HCEC 1CT (cell line): Measurements from ENCODE around the gene ZNF827.

Experiments used
- DNase-seq: peaks from one replicate; pipeline ENCODE4 v3.0.0-alpha.2; 2017

The ZNF827 gene

GRCh38 chr4:145938618-145939440, at the start of gene ZNF827:
Gene ZNF827 (minus strand): TSS chr4:145938823. CDS start chr4:145938407, 416 bp downstream.
- DNase-seq = peak; percentile 64

DNA sequence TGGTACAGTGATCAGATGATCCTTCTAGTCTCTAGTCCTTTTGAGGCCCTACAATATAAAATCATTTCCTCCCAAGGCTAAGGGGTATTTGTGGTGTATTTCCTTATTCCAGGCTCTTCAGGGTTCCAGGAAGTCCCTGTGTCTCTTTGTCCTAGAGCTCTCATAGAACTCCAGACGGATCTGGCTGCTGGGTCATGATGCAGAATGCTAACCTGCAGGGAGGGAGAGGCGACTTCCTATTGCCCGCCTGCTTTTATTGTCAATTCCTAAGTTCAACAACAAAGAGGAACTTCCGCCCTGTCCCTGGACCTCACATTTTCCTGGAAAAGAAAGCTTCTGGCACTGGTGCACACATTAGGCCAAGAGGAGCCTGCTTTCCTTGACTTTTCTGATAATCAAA, 45.9 kb upstream of the ZNF827 start:
- no peak for DNase-seq

- no peak for DNase-seq
Observed at GRCh38 chr4:145982791-145983190, 44.2 kb upstream of the ZNF827 start.

- DNase-seq = no peak
Observed at GRCh38 chr4:145979160-145979559, 40.5 kb upstream of the ZNF827 start.

GRCh38 chr4:145976680-145977079, 38.1 kb upstream of the ZNF827 start:
- no peak for DNase-seq

DNA sequence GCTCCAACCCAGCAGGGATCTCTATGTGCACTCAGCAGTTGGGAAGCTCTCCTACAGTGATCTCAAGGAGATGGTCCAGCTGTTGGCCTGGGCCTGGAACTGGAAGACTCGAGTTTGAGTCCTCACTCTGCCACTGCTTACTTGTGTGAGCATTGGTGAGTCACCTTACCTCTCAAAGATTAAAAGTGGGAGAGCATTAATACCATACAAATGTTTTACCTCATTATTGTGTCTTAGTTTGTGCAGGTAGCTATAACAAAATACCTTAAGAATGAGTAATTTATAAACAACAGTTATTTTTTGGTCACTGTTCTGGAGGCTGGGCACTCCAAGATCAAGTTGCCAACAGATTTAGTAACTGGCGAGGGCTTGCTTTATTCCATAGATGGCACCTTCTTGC, 21.4 kb upstream of the ZNF827 start:
- DNase-seq = no peak

GRCh38 chr4:145957302-145957701, 18.7 kb upstream of the ZNF827 start:
- DNase-seq = no peak

DNA sequence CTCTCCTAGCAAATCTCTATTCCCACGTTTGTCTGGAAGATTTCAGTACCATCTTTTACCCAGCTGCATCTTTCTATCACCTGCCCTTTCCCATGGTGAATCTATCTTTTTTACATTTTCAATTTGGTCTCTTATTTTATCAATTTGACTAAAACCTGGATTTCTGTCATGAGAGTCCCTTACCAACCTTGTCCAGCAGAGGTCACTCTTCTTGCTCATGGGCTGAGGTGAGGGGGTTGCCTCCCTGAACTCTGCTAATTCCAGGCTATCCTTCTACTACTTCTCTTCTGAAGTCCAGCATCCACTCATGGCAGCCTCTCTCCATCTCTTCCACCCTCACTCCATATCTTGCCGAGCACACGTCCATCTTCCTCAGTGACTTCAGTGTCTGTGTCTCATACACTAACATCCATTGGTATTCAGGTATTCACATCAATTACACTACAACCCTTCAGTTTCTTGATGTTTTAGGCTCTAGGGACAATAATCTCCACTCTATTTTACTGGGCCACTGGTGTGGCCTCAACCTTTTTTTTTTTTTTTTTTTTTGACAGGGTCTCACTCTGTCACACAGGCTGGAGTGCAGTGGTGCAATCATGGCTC, 17.8 kb upstream of the ZNF827 start:
- no peak for DNase-seq

- peak; percentile 51 for DNase-seq
Observed at GRCh38 chr4:145954924-145955339, 16.3 kb upstream of the ZNF827 start.

- no peak for DNase-seq
Observed at GRCh38 chr4:145951931-145952330, 13.3 kb upstream of the ZNF827 start.

DNA sequence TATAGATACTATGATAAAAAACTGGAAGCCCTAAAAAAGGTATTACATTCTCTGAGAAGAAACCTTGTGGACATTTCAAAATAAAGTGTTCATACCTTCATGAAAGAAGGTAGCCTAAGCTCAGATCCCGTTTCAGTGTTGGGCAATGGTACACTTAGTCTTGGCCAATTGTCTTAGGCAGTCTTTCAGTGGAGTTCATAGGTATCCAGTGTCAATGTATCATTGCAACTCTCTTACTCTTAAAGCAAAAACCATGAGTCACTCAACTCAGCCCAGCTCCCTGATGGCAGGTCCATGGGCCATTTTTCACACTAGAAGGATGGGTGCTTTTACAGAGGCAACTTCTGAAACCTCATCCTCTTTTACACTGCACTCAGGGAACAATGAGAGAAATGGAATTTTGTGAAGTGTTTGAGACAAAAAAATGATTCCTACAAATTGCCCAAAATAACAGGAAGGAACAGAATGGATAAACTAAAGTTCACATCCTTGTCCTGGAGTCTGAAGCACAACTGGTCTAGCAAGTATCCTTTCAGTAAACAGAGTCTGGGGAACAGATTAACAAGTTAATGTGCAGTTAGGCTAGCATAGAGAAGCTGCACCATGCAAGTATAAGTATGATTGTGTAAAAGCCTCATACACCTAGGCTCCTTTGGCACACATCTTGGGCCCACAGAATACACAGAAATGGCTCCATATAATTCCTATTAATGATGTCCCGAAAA, 7.0 kb upstream of the ZNF827 start:
- DNase-seq = no peak

DNA sequence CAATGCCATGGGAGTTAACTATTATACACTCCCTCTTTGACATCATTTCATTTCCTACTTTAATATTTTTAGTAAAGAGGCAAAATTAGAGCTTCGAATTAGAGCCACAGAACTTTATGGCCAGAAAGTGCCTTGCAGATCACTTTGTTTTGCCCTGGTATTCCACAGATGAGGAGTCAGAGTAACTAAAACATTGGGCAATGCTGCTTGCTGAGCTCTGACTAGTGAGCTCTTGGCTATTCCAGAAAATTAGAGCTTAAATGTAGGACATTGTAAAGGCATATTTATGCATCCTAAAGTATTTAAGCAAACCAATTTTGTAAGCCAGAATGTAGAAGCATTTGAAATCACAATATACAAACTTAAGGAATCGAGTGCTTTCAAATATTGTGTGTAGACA, 6.3 kb upstream of the ZNF827 start:
- DNase-seq = no peak

DNA sequence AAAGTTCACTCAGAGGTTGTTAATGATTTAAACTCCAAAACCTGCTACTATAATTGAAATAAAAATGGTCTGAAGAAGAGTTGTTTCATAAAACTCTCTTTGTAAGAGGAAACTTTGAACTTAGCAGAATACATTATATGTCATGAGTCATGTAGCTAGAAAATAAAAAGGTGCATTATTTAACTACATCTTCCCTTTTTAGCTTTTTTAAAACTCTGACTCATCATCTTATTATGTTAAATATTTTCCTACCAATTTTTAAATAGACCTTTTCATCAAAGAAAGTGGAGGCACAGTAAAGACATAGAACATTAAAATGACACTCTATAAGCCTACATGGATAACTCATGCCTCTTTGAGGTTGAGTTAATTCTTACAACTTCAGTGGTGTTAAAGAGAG, 1.2 kb upstream of the ZNF827 start:
- peak; percentile 42 for DNase-seq

DNA sequence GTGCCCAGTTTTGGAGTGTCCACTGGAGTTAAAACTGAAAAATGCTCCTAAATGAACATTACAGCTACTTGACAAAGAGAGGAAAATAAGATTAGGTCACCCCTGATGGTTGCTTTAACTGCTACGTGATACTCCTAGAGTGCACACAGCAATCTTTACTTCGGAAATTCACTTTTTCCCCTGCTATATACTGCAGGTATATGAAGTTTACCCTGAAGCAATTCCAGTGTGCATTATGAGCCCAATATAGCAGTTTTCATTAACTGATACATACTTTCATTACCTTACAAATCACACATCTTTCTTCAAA, 773 bp upstream of the ZNF827 start:
- DNase-seq = no peak

DNA sequence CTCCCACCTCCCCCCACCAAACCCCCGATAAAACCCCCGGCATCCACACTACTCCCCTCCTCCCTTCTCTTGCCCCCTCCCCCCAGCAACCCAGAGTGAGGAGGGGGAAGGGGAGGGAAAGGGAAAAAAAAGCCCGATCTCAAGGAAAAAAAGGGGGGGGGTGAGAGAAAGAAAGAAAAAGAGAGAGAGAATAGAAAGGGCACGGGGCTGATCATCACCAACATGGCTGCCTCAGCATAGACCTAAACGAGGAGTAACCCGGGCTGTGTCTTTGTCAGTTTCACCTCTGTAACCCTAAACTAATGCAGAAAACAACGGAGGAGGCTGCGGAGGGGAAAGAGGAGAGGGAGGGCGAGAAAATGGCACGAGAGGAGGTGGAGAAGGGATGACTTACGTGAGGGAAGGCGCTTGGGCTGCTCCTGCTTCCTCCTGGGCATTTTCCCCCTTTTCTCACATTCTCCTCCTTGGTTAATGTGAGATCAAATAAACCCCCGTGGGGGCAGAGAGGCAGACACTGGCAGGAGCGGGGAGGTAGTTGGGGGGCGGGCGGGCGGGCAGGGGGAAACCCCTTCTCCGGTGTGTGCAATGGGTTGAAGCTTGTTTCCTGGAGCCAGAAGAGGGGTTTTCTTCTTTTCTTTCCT, 532 bp downstream of the ZNF827 start:
- no peak for DNase-seq

- peak; percentile 38 for DNase-seq
Observed at GRCh38 chr4:145936997-145937901, 1.4 kb downstream of the ZNF827 start.

DNA sequence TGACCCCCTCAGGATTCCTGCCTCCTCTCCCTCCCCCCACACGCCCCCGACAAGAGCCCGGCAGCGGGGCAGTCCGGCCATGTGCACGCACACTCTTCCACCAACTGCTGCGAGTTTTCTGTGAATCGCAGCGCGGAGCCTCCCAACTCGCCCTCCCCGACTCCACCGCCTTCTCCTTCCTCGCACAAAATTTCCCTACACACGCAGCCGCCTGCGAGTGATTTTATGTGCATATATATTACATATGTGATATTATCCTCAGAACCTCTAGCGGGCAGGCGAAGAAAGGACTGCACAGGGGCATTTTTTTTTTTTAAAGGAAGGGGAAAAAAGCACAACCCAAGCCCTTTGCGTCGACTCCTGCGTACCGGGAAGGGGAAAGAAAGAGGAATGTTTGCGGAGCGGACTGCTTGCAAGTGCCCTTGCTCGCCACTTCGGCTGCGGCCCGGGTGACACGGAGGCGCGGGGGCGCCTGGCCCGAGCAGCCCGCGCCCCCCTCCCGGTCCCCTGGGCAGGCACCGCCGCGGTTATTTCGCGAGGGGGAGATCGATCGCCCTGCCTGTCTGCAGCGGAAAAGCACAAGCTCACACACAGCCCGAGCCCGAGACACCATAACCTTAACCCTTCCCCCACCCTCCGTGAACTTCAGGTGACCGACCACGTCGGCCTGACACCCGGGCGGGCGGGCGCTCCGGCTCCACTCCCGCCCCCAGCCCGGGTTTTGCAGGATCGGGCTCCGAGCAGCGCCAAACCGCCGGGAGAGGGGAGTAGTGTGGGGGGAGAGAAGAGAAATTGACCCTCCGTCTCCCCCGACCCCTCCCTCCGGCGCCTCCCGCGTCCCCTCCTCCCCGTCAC, 2.3 kb downstream of the ZNF827 start:
- DNase-seq = peak; percentile 47

GRCh38 chr4:145935253-145936141, 3.1 kb downstream of the ZNF827 start:
- DNase-seq = no peak

DNA sequence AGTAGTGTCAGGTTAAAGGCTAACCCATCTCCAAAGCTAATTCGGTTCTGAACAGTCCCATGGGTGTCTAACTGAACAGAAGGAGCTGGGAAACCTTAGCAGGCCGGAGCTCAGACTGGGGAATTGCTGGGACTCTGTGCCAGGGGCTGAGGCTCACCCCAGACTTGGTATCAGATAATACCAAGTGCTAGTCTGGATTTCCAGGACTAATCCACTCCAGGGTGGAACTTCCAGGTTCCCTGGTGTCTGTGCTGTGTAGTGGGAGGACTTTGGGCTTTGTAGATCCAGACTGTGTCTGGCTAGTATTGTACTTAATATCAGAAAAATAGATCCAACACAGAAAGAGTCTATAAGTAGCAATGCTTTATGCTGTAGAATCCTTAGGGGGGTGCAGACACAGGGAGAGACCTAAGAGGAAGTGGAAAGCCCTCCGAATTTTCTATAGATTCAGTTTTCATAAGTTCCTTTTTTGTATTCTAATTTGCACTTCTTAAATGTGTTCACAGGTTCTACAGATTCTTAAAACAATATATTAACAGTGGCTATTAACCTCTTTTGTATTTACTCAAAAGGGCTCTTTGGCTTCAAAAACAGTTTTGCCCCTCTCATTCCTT, 4.1 kb downstream of the ZNF827 start:
- no peak for DNase-seq

DNA sequence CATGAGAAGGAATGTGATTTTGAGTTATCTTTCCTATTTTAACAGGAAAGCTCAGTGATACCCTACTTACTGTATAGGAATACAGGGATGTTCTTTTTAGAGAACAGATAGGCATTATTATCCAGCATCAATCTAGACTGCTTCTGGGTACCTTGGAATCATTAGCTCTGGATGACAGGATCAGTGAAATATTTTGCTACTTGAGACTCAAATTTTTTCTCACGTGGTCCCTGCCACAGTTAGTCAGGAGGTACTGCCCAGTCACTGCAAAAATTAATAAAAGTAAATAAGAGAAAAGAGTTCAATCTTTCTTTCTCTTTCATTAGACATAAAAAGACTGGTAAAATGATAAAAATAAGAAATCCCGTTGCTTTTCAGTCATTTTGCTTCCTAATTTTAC, 5.5 kb downstream of the ZNF827 start:
- DNase-seq = no peak
